Panc1 (cell line): ENCODE results near the gene ZNF74. TPM values are rescaled to one million over a fixed set of nuclear protein-coding genes. Genes with fewer than 3 reads are reported as not detected.
A peak's percentile ranks its signal among the peaks of the same experiment; 100 is the strongest.

Experiments used
- ATAC-seq: fragments of 200-7000 bp; cut with Tn5 transposase; 2 replicates; pipeline ENCODE4 v1.9.1; 2020; ENCODE audit warnings: mild to moderate bottlenecking, moderate library complexity
- BruUV-seq: library from RNA; stranded (reverse); fragments of 400-500 nt; replicated peaks from 2 replicates; lab custom pipeline; 2021; lab: Mats Ljungman, UMichigan
- CTCF ChIA-PET: fragments of 300-600 bp; sonication (Branson Sonifier 250); formaldehyde crosslinking; loops from one replicate; lab custom pipeline; 2022; ENCODE audit warnings: antibody characterized with exemption; lab: Charles Lee
- POLR2A ChIA-PET: fragments of 300-600 bp; sonication (Branson Sonifier 250); formaldehyde crosslinking; loops from one replicate; lab custom pipeline; 2022; ENCODE audit warnings: antibody characterized with exemption; lab: Charles Lee
- DNase-seq: peaks from one replicate; pipeline ENCODE4 v3.0.0-alpha.2; 2010; ENCODE audit warnings: low read depth, low spot score
- H3K27ac ChIP-seq: 2 replicates; pipeline ENCODE4 v1.5.1; 2011; ENCODE audit warnings: mild to moderate bottlenecking, low read length, inconsistent platforms
- H3K27me3 ChIP-seq: fragments of 200-500 bp; sonication (Bioruptor generic); 2 replicates; pipeline ENCODE4 v1.6.0; 2014; ENCODE audit warnings: low read length, inconsistent platforms; ENCODE audit not compliant: control insufficient read depth, insufficient read depth
- H3K36me3 ChIP-seq: fragments of 200-500 bp; sonication (Bioruptor generic); 2 replicates; pipeline ENCODE4 v1.5.1; 2014; ENCODE audit warnings: inconsistent platforms, mild to moderate bottlenecking, low read length, moderate library complexity; ENCODE audit not compliant: control insufficient read depth, insufficient read depth
- H3K4me1 ChIP-seq: 2 replicates; pipeline ENCODE4 v1.5.1; 2011; ENCODE audit warnings: inconsistent platforms, mild to moderate bottlenecking, low read length, moderate library complexity; ENCODE audit not compliant: control insufficient read depth, insufficient read depth
- H3K4me3 ChIP-seq, 2 experiments: 2 replicates each; pipeline ENCODE4 v1.5.1; 2011 to 2012; ENCODE audit warnings: low read depth in 2 of 2, low read length in 2 of 2, mild to moderate bottlenecking in 2 of 2, inconsistent platforms in 1 of 2, moderate library complexity in 1 of 2
- H3K9me3 ChIP-seq: fragments of 200-500 bp; sonication (Bioruptor generic); 2 replicates; pipeline ENCODE4 v1.5.1; 2014; ENCODE audit warnings: low read depth, mild to moderate bottlenecking, inconsistent platforms, low read length, moderate library complexity; ENCODE audit not compliant: control insufficient read depth, insufficient read depth
- POLR2AphosphoS5 ChIP-seq: IDR thresholded peaks from 2 replicates; pipeline ENCODE4 v1.6.1; 2012; ENCODE audit warnings: mild to moderate bottlenecking, low read depth, low read length, moderate library complexity
- SIN3A ChIP-seq: IDR thresholded peaks from 2 replicates; pipeline ENCODE4 v1.6.1; 2012; ENCODE audit warnings: low read depth, mild to moderate bottlenecking, low read length, moderate library complexity, borderline replicate concordance; ENCODE audit not compliant: insufficient read depth
- TCF7L2 ChIP-seq: IDR thresholded peaks from 2 replicates; pipeline ENCODE4 v1.6.1; 2011; ENCODE audit warnings: mild to moderate bottlenecking, low read depth, low read length, inconsistent platforms
- in situ Hi-C: cut with HindIII; loops from 2 replicates; pipeline ENCODE4 v1.10.0; 2016; ENCODE audit warnings: low sequenced_read_pairs, low pct_unique_long_range_greater_than_20kb
- intact Hi-C: fragments of 100-400 bp; cut with micrococcal nuclease; formaldehyde crosslinking; loops from one replicate; pipeline ENCODE4 v1.10.0; 2022; ENCODE audit not compliant: unreplicated experiment
- total RNA-seq: library from RNA; stranded (reverse); gene quantifications from one replicate; pipeline ENCODE4 v1.2.1, GENCODE V29; 2021; ENCODE audit not compliant: unreplicated experiment
- TF ChIP-seq, protein P1 (sequence below): fragments of 450-650 bp; IDR thresholded peaks from 2 replicates; pipeline ENCODE4 v1.5.1; 2017; ENCODE audit warnings: mild to moderate bottlenecking
- TF ChIP-seq, protein P2 (sequence below), 2 experiments: IDR thresholded peaks; 2 replicates each; pipeline ENCODE4 v1.6.1; 2011 to 2012; ENCODE audit warnings: low read depth in 2 of 2, control low read depth in 1 of 2, low read length in 1 of 2, mild to moderate bottlenecking in 1 of 2, moderate library complexity in 1 of 2; ENCODE audit not compliant: insufficient read depth in 1 of 2

The ZNF74 gene
- total RNA-seq, 1 experiment from 2014 or later, result 13.2 TPM

DNA sequence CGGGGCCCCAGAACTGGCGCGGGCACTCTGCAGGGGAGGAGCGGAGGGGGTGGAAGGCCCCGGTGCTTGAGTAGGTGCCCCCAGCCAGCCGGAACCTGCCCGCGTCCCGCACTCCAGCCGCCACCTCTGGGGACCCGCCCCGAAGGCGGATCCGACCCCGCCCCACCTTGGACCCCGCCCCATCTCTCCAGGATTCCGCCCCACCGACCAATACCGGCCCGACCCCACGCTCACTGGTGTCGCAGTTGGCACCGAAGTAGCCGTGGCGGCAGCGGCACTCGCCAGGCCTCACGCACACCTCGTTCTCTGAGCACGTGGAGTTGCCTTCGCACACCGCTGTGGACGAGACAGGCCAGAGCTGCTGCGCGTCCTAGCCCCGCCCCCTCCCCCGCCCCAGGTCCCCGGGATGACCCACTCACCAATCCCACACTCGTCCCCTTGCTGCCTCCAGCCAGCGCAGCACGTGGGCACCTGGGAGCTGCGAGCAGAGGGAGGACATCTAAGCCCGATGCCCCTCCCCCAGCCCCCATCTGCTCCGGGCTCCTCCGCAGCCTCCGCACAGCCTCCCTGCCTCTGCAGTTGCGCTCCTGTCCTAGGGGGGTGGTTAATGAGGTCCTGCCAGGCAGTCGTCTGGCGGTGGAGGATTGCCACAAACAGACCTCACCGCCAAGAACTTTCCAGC lies 37.7 kb downstream of the ZNF74 start:
- Histone ChIP-seq H3K27ac (no peak overlapping the region), H3K4me3 (peak overlapping the region; percentile 23 to 26), H3K36me3 (no peaks in the 10 kb centered on the region), H3K9me3 (no peaks in the 10 kb centered on the region), H3K4me1 (no peaks in the 10 kb centered on the region), H3K27me3 (no peaks in the 10 kb centered on the region)
- intact Hi-C loops, result no loop called here
- DNase-seq, result no peak
- ChIA-PET CTCF (no interaction called here), POLR2A (no interaction called here)
- in situ Hi-C loops, result no loop called here
- peak; percentile 37 for ATAC-seq
- no peak for TF ChIP-seq SIN3A
- TF ChIP-seq, protein P1, sequence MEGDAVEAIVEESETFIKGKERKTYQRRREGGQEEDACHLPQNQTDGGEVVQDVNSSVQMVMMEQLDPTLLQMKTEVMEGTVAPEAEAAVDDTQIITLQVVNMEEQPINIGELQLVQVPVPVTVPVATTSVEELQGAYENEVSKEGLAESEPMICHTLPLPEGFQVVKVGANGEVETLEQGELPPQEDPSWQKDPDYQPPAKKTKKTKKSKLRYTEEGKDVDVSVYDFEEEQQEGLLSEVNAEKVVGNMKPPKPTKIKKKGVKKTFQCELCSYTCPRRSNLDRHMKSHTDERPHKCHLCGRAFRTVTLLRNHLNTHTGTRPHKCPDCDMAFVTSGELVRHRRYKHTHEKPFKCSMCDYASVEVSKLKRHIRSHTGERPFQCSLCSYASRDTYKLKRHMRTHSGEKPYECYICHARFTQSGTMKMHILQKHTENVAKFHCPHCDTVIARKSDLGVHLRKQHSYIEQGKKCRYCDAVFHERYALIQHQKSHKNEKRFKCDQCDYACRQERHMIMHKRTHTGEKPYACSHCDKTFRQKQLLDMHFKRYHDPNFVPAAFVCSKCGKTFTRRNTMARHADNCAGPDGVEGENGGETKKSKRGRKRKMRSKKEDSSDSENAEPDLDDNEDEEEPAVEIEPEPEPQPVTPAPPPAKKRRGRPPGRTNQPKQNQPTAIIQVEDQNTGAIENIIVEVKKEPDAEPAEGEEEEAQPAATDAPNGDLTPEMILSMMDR, result no peak
- TF ChIP-seq, protein P2, sequence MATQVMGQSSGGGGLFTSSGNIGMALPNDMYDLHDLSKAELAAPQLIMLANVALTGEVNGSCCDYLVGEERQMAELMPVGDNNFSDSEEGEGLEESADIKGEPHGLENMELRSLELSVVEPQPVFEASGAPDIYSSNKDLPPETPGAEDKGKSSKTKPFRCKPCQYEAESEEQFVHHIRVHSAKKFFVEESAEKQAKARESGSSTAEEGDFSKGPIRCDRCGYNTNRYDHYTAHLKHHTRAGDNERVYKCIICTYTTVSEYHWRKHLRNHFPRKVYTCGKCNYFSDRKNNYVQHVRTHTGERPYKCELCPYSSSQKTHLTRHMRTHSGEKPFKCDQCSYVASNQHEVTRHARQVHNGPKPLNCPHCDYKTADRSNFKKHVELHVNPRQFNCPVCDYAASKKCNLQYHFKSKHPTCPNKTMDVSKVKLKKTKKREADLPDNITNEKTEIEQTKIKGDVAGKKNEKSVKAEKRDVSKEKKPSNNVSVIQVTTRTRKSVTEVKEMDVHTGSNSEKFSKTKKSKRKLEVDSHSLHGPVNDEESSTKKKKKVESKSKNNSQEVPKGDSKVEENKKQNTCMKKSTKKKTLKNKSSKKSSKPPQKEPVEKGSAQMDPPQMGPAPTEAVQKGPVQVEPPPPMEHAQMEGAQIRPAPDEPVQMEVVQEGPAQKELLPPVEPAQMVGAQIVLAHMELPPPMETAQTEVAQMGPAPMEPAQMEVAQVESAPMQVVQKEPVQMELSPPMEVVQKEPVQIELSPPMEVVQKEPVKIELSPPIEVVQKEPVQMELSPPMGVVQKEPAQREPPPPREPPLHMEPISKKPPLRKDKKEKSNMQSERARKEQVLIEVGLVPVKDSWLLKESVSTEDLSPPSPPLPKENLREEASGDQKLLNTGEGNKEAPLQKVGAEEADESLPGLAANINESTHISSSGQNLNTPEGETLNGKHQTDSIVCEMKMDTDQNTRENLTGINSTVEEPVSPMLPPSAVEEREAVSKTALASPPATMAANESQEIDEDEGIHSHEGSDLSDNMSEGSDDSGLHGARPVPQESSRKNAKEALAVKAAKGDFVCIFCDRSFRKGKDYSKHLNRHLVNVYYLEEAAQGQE (IDR thresholded peaks at IDR 0.05; ENCODE audit: insufficient read depth in 1 of 2, low read depth in 2 of 2, low read length in 1 of 2), result no peak
- no peak for TF ChIP-seq POLR2AphosphoS5
- TF ChIP-seq TCF7L2, result no peak
- BruUV-seq, result no TSS peak

DNA sequence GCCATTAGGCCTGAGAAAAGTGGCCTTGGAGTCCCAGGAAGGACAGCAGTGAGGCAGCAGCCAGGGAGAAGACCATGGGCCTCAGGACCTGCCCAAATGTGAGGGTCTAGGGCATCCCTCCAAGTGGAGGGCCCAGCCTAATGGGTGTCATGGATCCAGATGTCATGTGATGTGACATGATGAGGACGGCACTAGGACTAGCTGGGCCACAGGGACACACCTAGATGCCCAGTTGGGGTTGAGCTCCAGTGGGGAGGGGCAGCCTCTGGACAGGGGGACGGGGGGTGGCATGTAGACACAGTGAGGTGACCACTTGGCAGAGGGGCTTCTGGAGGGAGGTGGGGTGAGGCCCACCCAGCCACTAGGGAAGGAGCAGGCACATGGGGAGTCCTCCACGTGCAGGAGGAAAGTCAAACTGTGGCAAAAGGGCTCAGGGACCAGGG lies 38.3 kb downstream of the ZNF74 start:
- Histone ChIP-seq H3K27me3 (no peaks in the 10 kb centered on the region), H3K36me3 (no peaks in the 10 kb centered on the region), H3K4me1 (no peaks in the 10 kb centered on the region), H3K27ac (no peak overlapping the region), H3K9me3 (no peaks in the 10 kb centered on the region), H3K4me3 (no peak overlapping the region)
- in situ Hi-C loops, result no loop called here
- no peak for DNase-seq
- ChIA-PET CTCF (interaction anchor here (0.5 kb wide), 1 partner anchor 14 kb away, joined by 3 read pairs; no protein-coding TSS in a partner anchor), POLR2A (no interaction called here)
- no peak for TF ChIP-seq TCF7L2
- TF ChIP-seq POLR2AphosphoS5, result no peak
- TF ChIP-seq, protein P1, result no peak
- TF ChIP-seq SIN3A, result no peak
- TF ChIP-seq, protein P2 (IDR thresholded peaks at IDR 0.05; ENCODE audit: insufficient read depth in 1 of 2, low read depth in 2 of 2, low read length in 1 of 2), result no peak
- no TSS peak for BruUV-seq
- intact Hi-C loops, result no loop called here
- ATAC-seq, result no peak
